GM23248 (cell line): ENCODE data around the gene LPP.

ENCODE experiments used
- EZH2 ChIP-seq: fragments of 200-600 bp; sonication (generic); IDR thresholded peaks from 2 replicates; pipeline ENCODE4 v1.6.1; 2018; ENCODE audit warnings: antibody characterized with exemption, mild to moderate bottlenecking; ENCODE audit not compliant: insufficient read depth, poor library complexity, severe bottlenecking
- EZH2phosphoT487 ChIP-seq: fragments of 200-600 bp; sonication (generic); IDR thresholded peaks from 2 replicates; pipeline ENCODE4 v1.6.1; 2018; ENCODE audit warnings: antibody characterized with exemption, moderate library complexity, mild to moderate bottlenecking, low read depth; ENCODE audit not compliant: insufficient read depth

DNA sequence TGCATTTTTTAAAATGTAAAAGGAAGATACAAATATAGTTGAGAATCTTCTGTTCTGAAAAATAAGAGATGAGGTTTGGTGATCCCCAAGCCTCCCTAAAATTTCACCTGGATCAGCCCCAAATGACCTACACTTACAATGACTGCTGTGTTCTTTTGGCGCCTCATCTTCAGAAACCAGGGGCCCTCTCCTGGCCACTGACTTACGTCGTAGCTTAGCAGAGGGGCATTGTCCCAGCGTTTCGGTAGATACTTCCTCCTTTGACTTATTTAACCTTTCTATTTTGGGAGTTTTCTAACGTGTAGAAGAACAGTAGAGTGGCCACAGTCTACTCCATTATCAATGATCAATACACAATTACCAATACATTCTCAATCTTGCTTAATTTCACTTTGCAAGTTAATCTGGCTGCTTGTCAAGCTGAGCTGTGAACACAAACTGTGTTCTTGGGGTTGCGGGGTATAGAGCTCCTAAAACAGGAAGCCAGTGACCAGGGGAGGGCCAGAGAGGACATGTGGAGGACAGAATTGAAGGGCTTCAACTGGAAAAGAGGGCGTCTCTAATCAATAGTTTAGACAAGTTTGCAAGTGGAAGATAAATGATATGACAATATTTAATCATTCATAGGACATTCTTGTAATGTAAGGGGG, 419.5 kb downstream of the LPP start:
- TF ChIP-seq EZH2 (no peak), EZH2phosphoT487 (no peak)
